Measurements from ENCODE around the gene PRSS53.

DNA sequence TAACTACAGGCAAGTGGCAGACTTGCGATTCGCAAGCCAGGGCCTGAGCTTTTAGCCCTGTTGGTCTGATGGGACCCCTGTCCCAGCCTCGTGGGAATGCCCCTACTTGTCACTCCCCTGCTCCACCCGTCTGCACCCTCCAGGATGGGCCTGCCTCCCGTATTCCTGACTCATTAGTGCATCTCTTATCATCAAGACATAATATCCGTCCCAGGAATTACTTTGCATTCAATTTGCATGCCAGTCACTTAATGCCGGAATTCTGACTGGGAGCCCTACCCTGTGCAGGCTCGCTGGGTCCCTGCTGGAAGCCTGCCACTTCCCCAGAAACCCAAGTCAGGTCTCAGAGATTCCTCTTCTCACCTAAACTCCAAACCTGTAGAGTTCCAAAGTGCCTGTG, 3.3 kb downstream of the PRSS53 start:
- TF ChIP-seq CTCF (IDR thresholded peaks at IDR 0.05): no peak
- TF ChIP-seq POLR2A (IDR thresholded peaks at IDR 0.05): no peak
- no peak for TF ChIP-seq POLR2AphosphoS5 (IDR thresholded peaks at IDR 0.05)
